Jurkat, Clone E6-1 (cell line): ENCODE results near the gene TEX53.

Experiments
- DNase-seq: peaks from one replicate; pipeline ENCODE4 v3.0.0-alpha.2; 2011; ENCODE audit warnings: low read depth, low spot score
- H3K4me3 ChIP-seq: 2 replicates; pipeline ENCODE4 v1.5.1; 2011; ENCODE audit warnings: mild to moderate bottlenecking, low read length, control low read depth, moderate library complexity

TEX53 gene

GRCh38 chr9:114681594-114682332 is 24.2 kb upstream of the TEX53 start, which contains the start of gene TEX48:
Gene TEX48 (minus strand): TSS chr9:114682192. CDS start chr9:114671723, 10,469 bp downstream.
- DNase-seq = peak; percentile 77
- H3K4me3 ChIP-seq = no peak within 1 kb of the TSS

- no peak overlapping the region for H3K4me3 ChIP-seq
- no peak for DNase-seq
Measured at GRCh38 chr9:114680259-114681001, 22.8 kb upstream of the TEX53 start.

GRCh38 chr9:114678795-114679194 is 21.2 kb upstream of the TEX53 start:
- DNase-seq = no peak
- H3K4me3 ChIP-seq = no peak overlapping the region

- no peak for DNase-seq
- H3K4me3 ChIP-seq = no peak overlapping the region
Measured at GRCh38 chr9:114678130-114678529, 20.5 kb upstream of the TEX53 start.

GRCh38 chr9:114677418-114677817 is 19.8 kb upstream of the TEX53 start:
- peak; percentile 23 for DNase-seq

GRCh38 chr9:114676901-114677300 is 19.3 kb upstream of the TEX53 start:
- no peak overlapping the region for H3K4me3 ChIP-seq
- DNase-seq = no peak

More at GRCh38 chr9:114677418-114677817, 19.8 kb upstream of the TEX53 start:
- no peak overlapping the region for H3K4me3 ChIP-seq

GRCh38 chr9:114674798-114675540 is 17.4 kb upstream of the TEX53 start:
- no peak for DNase-seq
- no peak overlapping the region for H3K4me3 ChIP-seq

- no peak overlapping the region for H3K4me3 ChIP-seq
- no peak for DNase-seq
Measured at GRCh38 chr9:114674076-114674797, 16.6 kb upstream of the TEX53 start.

- DNase-seq = no peak
- no peak overlapping the region for H3K4me3 ChIP-seq
Measured at GRCh38 chr9:114671605-114672004, 14.0 kb upstream of the TEX53 start.

- DNase-seq = no peak
- H3K4me3 ChIP-seq = no peak overlapping the region
Measured at GRCh38 chr9:114669961-114670360, 12.4 kb upstream of the TEX53 start.

GRCh38 chr9:114668146-114668545 is 10.5 kb upstream of the TEX53 start:
- no peak overlapping the region for H3K4me3 ChIP-seq
- DNase-seq = no peak

GRCh38 chr9:114666851-114667250 is 9.2 kb upstream of the TEX53 start:
- no peak overlapping the region for H3K4me3 ChIP-seq
- DNase-seq = no peak

GRCh38 chr9:114666401-114666800 is 8.8 kb upstream of the TEX53 start:
- H3K4me3 ChIP-seq = no peak overlapping the region
- DNase-seq = no peak

GRCh38 chr9:114664181-114664580 is 6.6 kb upstream of the TEX53 start:
- no peak for DNase-seq

GRCh38 chr9:114662081-114662989 is 4.7 kb upstream of the TEX53 start:
- no peak overlapping the region for H3K4me3 ChIP-seq
- peak; percentile 26 for DNase-seq

More at GRCh38 chr9:114664181-114664580, 6.6 kb upstream of the TEX53 start:
- H3K4me3 ChIP-seq = no peak overlapping the region

GRCh38 chr9:114656301-114656700 is 1.3 kb downstream of the TEX53 start:
- no peak for DNase-seq
- H3K4me3 ChIP-seq = no peak overlapping the region

- no peak for DNase-seq
- H3K4me3 ChIP-seq = no peak overlapping the region
Measured at GRCh38 chr9:114655689-114656088, 1.9 kb downstream of the TEX53 start.

GRCh38 chr9:114653556-114654159 is 3.9 kb downstream of the TEX53 start:
- DNase-seq = peak; percentile 71
- no peak overlapping the region for H3K4me3 ChIP-seq
